AG04450 (cell line): ENCODE results near the gene C11orf97. TPM values are rescaled to one million over a fixed set of nuclear protein-coding genes. Genes with fewer than 3 reads are reported as not detected.

Experiments
- CTCF ChIA-PET: fragments of 300-600, 350-600 bp; formaldehyde crosslinking; extraction: SDS; loops from one replicate; lab custom pipeline; 2022; ENCODE audit warnings: antibody characterized with exemption, inconsistent platforms; lab: Charles Lee
- POLR2A ChIA-PET: fragments of 350-600 bp; formaldehyde crosslinking; extraction: SDS; loops from one replicate; lab custom pipeline; 2021; ENCODE audit warnings: antibody characterized with exemption, inconsistent platforms; lab: Yijun Ruan, JAX
- DNase-seq: peaks from one replicate; pipeline ENCODE4 v3.0.0-alpha.2; 2011; ENCODE audit warnings: low read depth, low spot score
- H3K27ac ChIP-seq: one replicate; pipeline ENCODE4 v1.5.1; 2012; ENCODE audit warnings: low read depth, low read length, control low read depth
- H3K27me3 ChIP-seq: one replicate; pipeline ENCODE4 v1.6.0; 2012; ENCODE audit warnings: low read length; ENCODE audit not compliant: control insufficient read depth, insufficient read depth
- H3K4me3 ChIP-seq: 2 replicates; pipeline ENCODE4 v1.5.1; 2011; ENCODE audit warnings: mild to moderate bottlenecking, low read depth, low read length, control low read depth
- H3K9me3 ChIP-seq: 2 replicates; pipeline ENCODE4 v1.5.1; 2012; ENCODE audit warnings: low read length; ENCODE audit not compliant: control insufficient read depth, insufficient read depth
- CTCF ChIP-seq: IDR thresholded peaks from 2 replicates; pipeline ENCODE4 v1.5.1; 2011; ENCODE audit warnings: low read depth, low read length, control low read depth, inconsistent platforms
- polyA plus RNA-seq: library from polyadenylated mRNA; depleted of rRNA; stranded (reverse); fragments of >200 nt; gene quantifications from 2 replicates; pipeline ENCODE4 v1.2.3, GENCODE V29; 2011

The C11orf97 gene
- polyA plus RNA-seq, 1 experiment = not detected

DNA sequence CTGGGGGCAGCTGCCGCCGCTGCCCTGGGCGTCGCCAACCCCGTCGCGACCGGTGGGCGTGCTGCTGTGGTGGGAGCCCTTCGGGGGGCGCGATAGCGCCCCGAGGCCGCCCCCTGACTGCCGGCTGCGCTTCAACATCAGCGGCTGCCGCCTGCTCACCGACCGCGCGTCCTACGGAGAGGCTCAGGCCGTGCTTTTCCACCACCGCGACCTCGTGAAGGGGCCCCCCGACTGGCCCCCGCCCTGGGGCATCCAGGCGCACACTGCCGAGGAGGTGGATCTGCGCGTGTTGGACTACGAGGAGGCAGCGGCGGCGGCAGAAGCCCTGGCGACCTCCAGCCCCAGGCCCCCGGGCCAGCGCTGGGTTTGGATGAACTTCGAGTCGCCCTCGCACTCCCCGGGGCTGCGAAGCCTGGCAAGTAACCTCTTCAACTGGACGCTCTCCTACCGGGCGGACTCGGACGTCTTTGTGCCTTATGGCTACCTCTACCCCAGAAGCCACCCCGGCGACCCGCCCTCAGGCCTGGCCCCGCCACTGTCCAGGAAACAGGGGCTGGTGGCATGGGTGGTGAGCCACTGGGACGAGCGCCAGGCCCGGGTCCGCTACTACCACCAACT lies 32.5 kb downstream of the C11orf97 start:
- TF ChIP-seq CTCF = no peak
- H3K4me3 ChIP-seq = peak overlapping the region; percentile 60
- no peak overlapping the region for H3K27ac ChIP-seq
- ChIA-PET POLR2A (interaction anchor here (1.0 kb wide), 1 partner anchor 19 kb away, joined by 4 read pairs; no protein-coding TSS in a partner anchor), CTCF (interaction anchor here (1.3 kb wide), 1 partner anchor 25 kb away, joined by 6 read pairs; no protein-coding TSS in a partner anchor)
- DNase-seq = no peak
- peaks cover 8% of the 10 kb centered on the region; the same call in 1 of the 2 replicates for H3K9me3 ChIP-seq
- H3K27me3 ChIP-seq = no peaks in the 10 kb centered on the region

GRCh38 chr11:94545264-94546161 lies 33.3 kb downstream of the C11orf97 start:
- TF ChIP-seq CTCF = no peak
- H3K9me3 ChIP-seq = peaks cover 8% of the 10 kb centered on the region; the same call in 1 of the 2 replicates
- ChIA-PET POLR2A (interaction anchor here (0.7 kb wide), 1 partner anchor 11 kb away, joined by 3 read pairs; no protein-coding TSS in a partner anchor), CTCF (no interaction called here)
- no peak for DNase-seq
- no peak overlapping the region for H3K27ac ChIP-seq
- H3K27me3 ChIP-seq = no peaks in the 10 kb centered on the region
- peak overlapping the region; percentile 60 for H3K4me3 ChIP-seq

- peak overlapping the region; percentile 60 for H3K4me3 ChIP-seq
- TF ChIP-seq CTCF = no peak
- POLR2A ChIA-PET = interaction anchor here (0.7 kb wide), 1 partner anchor 12 kb away, joined by 3 read pairs; no protein-coding TSS in a partner anchor
- CTCF ChIA-PET = no interaction called here
- no peak for DNase-seq
- no peaks in the 10 kb centered on the region for H3K27me3 ChIP-seq
- H3K9me3 ChIP-seq = peaks cover 8% of the 10 kb centered on the region; the same call in 1 of the 2 replicates
- H3K27ac ChIP-seq = no peak overlapping the region
Measured at GRCh38 chr11:94546162-94546470, 33.9 kb downstream of the C11orf97 start.

GRCh38 chr11:94546886-94547285 lies 34.6 kb downstream of the C11orf97 start:
- POLR2A ChIA-PET = no interaction called here

More at GRCh38 chr11:94546886-94547285, 34.6 kb downstream of the C11orf97 start:
- Histone ChIP-seq H3K27ac (no peak overlapping the region), H3K4me3 (no peak overlapping the region; the same call in 1 of the 2 replicates), H3K9me3 (peaks cover 8% of the 10 kb centered on the region; the same call in 1 of the 2 replicates), H3K27me3 (no peaks in the 10 kb centered on the region)
- DNase-seq = no peak
- CTCF ChIA-PET = interaction anchor here (0.6 to 1.7 kb wide), 3 partner anchors 56 to 626 kb away, joined by 3 to 6 read pairs (median 3); no protein-coding TSS in a partner anchor
- no peak for TF ChIP-seq CTCF
